Medulla oblongata (tissue), 1 donor: ENCODE results near the gene KLHL36.
"Not testable (repeated sequence)": the region's sequence is repeated elsewhere in the genome, so short reads cannot be mapped to it uniquely, and the experiment has no call there.

ENCODE experiments used
- DNase-seq: peaks from one replicate; pipeline ENCODE4 v3.0.0-alpha.2; 2015; ENCODE audit errors: extremely low spot score

Gene KLHL36

DNA sequence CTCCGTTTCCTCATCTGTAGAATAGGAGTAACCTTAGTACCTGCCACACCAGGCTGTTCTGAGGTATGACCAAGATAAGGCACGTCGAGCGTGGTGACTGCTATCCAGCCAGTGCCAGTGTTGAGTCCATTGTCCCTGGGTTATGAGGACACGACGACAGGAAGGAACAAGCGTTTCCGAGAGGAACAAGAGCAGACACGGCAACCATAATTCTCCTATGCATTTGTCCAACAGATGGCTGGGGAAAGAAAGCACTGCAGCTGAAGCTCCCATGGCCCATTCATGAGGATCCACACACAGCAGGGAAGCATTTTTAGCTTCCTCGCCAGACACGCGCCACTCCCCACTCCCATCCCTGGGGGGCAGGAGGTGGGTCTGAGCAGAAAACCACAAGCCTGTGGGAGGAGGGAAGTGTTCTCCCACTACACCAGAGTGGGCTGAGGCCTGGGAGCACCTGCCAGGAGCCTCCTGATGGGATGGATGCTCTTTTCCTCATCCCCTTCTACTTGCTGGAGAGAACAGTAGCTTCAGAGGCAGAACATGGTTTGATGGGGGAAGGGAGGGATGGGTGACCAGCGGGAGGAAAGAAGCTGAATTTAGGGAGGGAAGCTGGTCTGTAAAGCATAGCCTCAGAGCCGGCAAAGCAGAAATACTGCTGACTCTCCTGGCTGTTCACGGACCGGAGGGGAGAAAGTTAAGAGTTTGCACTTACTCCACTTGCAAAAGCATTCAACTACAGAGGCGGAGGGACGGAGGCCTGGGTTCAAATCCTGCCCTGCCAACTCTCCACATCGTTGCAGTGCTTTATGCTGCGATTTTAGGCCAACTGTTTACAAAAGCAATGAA lies 33.1 kb upstream of the KLHL36 start:
- DNase-seq: peak; percentile 25

DNA sequence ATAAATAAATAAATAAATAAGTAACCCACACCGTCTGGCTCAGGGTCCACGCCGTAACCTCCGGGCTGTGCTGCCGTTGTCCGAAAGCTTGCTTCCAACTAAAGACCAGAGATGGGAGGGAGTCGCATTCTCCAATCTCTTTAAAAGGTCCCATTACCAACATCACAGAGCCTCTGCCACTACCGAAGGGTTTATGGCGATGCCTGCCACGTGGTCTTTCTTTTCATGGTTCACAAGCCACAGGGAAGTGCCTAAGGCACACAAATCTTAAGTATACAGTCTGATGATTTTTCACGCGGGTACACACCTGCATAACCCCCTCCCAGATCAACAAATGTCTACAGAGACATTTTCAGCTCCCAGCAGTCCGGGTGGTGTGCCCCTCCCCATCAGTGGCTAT lies 31.8 kb upstream of the KLHL36 start:
- no peak for DNase-seq

DNA sequence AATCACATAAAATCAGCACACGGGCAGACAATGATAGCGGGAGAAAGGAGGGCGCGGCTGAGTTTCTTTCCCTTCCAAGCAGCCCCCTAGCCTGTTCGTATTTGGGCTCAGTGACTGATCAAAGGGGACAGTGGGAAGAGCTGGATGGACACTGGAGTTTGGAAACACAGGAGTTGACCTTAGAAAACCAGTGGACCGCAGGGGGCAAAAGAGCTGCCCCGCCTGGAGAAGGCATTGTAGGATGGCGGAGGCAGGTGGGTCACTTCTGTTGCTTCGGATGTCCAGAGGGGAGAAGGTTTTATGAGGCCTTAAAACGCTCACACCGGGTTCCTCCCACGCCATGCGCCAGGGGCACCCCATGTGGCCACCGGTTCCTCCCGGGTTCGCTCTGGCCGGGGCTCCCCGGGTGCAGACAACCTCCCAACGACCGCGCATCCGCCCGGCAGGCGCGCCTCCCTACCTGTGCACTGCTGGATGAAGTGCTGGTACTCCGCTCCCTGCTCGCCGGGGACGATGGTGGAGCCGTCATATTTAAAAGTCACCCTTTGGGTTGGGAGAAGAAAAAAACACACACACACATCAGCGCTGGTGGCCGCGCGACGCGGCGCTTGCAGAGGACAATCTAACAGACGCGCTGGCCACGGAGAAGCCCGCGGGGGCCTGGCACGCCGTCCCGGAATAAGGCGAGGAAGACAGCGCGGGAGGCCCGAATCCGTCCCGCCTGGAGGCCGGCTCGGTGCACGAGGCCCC lies 31.1 kb upstream of the KLHL36 start:
- DNase-seq: no peak

DNA sequence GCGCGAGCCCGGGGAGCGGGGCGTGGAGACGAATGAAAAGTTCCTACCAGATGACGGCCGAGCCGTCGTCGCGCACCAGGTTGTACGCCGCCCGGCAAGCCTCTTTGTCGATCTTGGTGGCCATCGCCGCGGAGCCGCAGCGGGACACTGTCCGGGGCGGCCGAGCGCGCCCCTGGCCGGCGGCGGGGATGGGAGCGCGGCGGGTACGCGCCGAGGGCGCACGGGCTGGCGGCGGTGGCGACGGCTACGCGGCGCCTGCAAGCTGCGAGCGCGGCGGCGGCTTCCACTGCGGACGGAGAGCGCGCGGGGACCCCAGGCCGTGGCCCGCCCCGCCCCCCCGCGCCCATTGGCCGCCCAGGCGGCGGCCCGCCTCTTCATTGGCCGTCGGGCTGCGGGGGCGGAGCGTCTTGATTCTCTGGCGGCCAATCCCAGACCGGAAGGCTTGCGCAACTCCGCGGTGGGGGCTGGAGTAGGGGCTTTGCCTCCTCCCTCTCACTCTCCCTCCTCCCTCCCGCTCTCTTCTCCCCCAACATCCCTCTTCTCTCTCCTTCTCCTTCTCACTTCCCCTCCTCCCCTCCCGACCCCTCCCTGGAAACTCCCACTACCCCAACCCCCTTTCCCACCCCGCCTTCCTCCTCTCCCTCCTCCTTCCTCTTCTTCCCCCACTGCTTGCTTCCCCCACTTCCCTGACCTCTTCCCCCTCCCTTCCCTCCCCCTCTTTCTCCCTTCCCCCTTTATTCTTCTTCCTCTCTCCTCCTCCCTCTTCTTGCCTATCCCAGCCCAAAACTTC lies 30.3 kb upstream of the KLHL36 start, which contains the start of gene COTL1:
Gene COTL1 (minus strand): TSS at position 288 of the 790 bp plus-strand sequence. CDS start 164 bp downstream, at position 124.
- DNase-seq: peak; percentile 98

DNA sequence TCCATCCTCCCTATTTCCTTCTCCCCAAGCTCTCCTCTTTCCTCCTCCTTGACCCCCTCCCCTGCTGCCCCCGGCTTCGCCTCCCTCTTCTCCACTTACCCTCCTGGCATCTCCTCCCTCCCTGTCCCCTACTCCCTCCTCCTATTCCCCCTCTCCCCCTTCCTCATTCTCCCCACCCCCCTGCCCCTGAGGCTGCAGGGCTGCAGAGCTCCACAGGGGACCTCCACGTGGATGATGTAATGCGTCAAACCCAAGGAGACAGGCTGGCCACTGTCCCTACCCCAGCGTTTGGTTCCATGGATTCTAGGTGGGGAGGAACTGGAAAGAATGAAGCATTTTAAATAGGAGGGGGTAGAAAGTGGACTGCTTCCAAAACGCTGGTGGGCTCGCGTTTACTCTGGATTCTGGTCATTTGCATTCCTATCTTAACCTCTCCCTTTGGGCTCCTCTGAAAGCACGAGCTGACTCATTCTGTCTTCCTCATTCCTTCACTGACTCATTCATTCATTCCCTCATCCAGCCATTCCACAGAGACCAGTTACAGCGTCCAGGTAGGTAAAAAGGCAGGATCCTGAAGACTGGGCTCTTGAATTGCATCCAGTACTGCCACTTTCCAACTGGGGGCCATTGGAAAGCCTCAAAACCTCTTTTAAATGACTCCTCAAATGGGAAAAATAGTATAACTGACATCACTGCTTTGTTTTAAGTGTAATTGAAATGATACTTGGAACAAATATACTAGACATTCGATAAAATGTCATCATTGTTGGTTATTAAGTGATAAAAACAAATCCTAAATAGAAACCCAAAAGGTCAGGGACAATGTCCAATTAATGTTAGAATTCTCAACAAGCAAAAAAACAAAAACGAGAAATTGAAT lies 29.5 kb upstream of the KLHL36 start:
- no peak for DNase-seq

DNA sequence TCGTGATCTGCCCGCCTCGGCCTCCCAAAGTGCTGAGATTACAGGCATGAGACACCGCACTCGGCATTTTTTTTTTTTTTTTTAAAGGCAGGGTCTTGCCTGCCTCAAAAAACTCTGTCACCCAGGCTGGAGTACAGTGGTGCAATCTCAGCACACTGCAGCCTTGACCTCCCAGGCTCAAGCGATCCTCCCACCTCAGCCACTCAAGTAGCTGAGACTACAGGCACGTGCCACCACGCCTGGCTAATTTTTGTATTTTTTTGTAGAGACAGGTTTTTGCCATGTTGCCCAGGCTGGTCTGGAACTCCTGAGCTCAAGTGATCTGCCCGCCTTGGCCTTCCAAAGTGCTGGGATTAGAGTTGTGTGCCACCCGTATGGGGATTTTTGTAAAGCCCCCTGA lies 27.4 kb upstream of the KLHL36 start:
- not testable (repeated sequence) for DNase-seq

DNA sequence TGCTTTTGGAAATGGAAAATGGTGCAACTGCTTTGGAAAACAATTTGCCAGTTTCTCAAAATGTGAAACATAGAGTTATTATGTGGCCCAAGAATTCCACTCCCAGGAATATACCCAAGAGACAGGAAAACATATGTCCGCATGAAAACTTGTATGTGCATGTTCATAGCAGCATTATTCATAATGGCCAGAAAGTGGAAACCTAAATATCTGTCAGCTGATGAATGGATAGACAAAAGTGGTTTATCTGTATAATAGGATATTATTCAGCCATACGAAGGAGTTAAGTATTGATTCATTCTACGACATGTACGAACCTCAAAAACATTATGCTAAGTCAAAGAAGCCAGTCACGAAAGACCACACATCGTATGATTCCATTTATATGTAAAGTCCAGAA lies 22.8 kb upstream of the KLHL36 start:
- no peak for DNase-seq

DNA sequence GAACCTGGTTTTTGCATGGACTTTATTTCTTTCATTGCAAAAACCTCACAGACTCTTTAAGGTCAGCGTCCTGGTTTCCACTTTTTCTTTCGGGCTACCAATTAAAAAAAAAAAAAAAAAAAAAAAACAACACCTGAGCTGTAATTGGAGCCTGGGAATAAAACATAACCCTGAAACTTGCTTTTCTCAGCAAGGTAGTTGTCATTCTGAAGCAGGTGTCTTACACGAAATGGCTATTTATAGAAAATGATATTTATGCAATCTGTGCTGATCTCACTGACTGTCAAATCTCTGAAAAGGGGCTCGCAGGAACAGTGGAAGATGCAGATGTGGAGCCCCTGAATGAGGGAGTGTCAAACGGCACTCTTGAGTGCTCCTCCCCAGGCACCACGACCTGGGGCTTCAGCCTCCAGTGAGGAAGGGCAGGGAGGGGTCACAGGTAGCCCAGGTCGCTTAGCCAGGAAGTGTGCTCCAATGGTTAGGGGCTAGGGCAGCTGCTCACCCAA lies 20.0 kb upstream of the KLHL36 start:
- no peak for DNase-seq

DNA sequence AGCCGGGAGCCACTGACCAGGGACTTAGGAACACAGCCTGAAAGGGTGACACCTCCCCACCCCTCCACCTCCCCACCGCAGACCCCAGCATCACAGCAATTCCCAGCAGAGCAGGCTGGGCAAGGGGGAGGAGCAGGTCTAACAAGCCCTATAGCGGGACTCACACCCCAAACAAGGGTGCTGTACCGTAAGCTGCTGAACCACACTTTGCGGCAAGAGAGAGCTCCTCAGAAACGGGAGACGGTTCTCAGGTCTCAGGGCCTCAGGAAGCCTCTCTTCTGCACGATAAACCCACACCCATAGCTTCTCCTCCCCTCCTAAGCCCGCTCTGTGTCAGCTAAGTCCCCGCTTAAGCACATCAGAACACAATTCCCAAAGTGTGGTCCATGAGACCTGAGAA lies 18.7 kb upstream of the KLHL36 start:
- DNase-seq: no peak

DNA sequence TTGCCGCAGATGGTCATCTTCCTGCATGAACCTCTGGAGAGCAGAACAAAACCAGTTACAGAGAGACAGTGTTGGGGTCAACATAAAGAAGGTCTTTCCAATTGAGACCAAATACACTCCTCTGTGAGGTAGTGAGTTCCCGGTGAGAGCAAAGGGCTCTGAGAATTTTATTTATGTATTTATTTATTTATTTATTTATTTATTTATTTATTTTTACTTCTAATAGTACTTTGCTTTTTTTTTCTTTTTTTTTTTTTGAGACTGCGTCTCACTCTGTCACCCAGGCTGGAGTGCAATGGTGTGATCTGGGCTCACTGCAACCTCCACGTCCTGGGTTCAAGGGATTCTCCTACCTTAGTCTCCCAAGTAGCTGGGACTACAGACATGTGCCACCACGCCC lies 18.3 kb upstream of the KLHL36 start:
- no peak for DNase-seq

DNA sequence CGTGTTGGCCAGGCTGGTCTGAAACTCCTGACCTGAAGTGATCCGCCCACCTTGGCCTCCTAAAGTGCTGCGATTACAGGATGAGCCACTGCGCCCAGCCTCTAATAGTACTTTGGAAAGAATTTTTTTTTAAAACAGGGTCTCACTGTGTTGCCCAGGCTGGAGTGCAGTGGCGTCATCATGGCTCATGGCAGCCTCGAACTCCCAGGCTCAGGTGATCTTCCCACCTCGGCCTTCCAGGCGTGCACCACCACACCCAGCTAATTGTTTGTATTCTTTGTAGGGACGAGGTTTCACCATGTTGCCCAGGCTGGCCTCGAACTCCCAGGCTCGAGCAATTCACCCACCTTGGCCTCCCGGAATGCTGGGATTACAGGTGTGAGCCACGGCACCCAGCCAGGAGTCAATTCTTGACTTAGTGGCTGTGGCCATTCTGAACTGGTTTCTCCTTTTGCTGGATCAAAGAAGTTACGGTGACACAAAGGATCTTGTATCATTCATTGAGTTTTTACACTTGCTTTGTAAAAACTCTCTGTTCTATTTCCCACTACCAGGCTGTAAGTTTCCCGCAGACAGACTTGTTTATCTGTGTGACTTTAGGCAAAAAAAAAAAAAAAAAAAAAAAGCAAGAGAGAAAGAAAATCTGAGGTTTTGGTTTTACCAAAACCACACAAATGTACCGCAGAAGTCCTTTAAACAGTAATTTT lies 17.7 kb upstream of the KLHL36 start:
- DNase-seq: no peak

DNA sequence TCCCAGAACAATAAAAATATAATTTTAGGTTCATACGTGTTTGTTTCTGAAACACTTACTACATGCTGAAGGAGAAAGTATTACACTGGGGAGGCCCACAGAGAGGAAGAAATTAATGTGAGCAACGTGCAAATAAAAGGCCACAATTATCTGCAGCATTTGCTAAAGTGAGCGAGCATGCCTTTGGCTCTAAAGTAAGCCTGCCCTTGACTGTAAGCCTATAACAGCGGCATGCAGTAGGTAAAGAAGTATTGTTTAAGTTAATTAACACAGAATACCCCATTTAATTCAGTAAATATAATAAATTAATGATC lies 17.2 kb upstream of the KLHL36 start:
- DNase-seq: no peak

DNA sequence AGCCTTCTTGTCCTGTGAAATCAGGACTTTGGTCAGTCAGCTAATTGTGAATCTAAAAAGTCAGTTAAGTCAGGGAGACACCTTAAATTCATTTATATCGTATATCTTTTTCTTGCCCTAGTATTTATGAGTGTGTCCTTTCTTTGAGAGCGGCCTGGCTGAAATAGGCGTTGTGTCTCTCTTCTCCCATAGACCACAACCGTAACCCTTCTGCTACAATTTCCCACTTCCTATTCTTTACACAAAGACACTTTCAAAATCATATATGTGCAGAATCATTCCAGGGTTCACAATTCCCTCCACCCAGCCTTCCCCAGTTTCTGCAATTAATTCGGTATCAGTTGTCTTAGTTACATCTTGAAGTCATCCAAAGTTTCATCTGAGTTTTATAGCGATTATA lies 16.4 kb upstream of the KLHL36 start:
- DNase-seq: no peak

DNA sequence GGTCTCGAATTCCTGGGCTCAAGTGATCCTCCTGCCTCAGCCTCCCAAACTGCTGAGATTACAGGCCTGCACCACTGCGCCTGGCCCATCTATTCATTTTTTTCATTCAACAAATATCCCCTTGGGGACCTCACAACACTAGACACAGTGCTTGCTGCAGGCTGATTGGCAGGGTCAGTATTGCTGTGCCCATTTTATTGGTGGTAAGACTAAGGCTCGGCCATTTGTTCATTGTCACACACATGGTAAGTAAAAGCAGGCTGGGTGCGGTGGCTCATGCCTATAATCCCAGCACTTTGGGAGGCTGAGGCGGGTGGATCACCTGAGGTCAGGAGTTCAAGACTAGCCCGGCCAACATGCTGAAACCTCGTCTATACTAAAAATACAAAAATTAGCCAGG lies 15.4 kb upstream of the KLHL36 start:
- not testable (repeated sequence) for DNase-seq

DNA sequence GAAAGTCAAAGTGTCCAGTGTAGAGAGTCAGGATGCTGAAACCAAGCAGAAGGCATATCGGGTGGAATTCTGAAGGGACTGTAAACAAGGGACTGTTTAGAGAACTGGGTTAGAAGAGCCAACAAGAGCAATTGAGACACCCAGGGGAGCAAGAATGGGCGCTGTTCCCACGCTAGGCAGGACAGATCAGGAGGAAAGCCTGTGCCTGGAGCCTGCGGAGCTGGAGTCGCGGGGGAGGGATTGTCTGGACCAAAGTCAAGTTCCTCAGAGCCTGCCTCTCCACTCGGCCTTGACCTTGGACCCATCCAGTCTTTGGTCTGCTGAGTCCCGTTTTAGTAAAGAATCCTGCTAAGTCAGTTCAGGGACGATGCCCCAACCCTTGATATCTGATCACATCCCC lies 14.7 kb upstream of the KLHL36 start:
- DNase-seq: no peak

DNA sequence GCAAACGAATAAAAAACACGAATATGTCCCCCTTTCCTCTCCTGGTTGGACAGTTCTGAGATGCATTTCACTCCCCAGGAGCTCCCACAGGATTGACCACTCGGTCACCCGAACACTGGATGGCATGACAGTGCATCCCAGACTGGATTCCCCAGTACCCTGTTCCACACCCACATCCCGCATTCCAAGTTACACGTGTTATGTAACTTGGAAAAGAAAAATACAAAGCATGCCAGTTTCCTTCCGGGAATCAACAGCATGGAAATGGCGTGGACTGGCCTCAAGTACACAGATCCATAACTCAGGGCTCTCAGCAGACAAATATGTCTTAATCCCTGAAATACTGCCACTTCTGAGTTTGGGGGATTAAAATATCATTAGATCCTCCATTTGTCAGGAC lies 12.6 kb upstream of the KLHL36 start:
- DNase-seq: no peak

DNA sequence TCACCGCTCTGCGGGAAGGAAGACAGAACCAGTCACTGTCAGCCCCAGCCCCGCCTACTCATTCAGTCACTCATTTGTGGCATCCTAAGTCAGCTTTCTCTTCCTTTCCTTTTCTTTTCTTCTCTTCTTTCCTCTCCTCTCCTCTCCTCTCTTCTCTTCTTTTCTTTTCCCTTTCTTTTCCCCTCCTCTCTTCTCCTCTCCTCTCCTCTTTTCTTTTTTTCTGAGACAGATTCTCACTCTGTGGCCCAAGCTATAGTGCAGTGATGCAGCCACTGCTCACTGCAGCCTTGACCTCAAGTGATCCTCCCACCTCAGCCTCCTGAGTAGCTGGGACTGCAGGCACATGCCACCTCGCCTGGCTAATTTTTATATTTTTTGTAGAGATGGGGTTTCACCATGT lies 10.6 kb upstream of the KLHL36 start:
- DNase-seq: no peak

DNA sequence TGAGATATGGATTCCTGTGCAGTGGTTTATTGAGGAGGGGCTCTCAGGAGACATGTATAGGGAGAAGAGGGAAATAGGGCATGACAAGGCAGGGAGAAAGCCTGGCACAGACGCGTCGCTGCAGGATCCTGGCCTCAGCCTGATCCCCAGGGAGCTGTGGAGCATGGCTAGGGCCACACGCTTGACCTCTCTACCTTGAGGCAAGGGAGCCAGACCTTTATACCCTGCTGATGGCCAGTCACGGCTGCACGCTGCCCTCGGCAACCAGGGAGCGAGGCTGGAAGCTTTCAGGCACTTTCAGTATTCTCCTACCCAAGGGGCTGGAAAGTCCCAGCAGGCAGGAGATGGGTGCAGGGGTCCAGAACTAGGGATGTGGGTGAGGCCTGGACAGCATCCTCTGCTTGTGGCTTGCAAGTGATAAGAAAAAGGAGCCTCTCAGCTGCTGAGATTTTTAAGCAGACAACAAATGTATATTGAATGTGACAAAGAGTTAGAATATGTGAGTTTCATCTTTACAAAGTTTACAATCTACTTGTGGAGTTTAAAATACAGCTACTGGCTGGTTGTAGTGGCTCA lies 10.0 kb upstream of the KLHL36 start:
- DNase-seq: no peak

DNA sequence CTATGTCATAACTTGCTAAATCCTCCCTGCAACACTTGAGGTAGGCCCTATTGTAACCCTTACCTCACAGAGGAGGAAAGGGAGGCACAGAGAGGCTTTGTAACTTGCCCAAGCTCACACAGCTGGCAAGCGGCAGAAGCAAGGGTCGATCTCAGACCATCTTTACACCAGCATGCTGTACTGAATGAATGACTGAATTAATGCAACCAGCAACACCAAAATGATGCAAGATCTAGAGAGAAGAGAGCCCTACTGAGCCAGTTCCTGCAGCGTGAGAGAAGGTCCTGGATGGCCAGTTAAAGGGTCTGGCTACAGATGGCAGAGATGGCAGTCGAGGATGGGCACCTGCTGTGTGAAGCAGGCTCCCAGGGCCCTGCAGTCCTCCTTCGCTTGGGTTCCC lies 8.2 kb upstream of the KLHL36 start:
- DNase-seq: no peak

DNA sequence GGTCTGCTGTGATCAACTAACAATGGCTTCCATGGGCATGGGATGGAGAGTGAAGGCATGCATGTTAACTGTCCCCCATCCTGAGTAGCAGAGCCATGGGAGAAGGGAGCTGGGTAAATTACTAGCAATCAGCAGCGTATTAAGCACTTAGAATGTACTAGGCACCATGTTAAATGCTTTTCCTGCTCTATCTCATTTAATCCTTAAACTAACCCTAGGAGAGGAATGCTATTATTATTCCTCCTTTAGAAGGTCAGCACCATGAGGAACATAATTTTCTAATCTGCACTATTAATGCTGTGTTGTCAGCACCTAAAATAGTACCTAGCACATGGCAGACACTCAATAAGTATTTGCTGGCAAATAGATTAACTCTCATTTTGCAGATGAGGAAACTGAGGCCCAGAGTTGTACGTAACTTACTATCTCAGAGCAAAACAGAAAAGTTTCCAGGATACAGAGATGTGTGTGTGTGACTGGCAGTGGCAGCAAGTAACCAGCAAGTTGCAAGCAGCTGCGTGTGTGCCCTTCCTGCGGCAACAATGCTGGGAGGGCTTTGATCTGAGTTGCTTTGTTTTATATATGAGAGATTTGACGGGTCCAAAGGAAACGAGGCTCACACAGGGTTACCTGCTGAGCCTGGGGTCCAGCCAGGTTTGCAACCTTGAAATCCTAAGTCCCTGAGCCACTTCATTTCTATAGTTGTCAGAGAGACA lies 6.5 kb upstream of the KLHL36 start:
- DNase-seq: no peak
